GM23248 (cell line): ENCODE results near the gene PRODH2. TPM values are rescaled to one million over a fixed set of nuclear protein-coding genes. Genes with fewer than 3 reads are reported as not detected.

Experiments
- DNase-seq: peaks from one replicate; pipeline ENCODE4 v3.0.0-alpha.2; 2015
- H2AFZ ChIP-seq: fragments of 200-600 bp; sonication (generic); 2 replicates; pipeline ENCODE4 v1.6.1; 2016; ENCODE audit warnings: antibody characterized with exemption
- H3F3A ChIP-seq: fragments of 200-600 bp; sonication (generic); 2 replicates; pipeline ENCODE4 v1.6.1; 2016; ENCODE audit warnings: mild to moderate bottlenecking, antibody characterized with exemption, mixed run types; ENCODE audit not compliant: insufficient read depth
- H3K27ac ChIP-seq: fragments of 200-600 bp; sonication (generic); 2 replicates; pipeline ENCODE4 v1.5.1; 2016; ENCODE audit warnings: mild to moderate bottlenecking
- H3K27me3 ChIP-seq: fragments of 200-600 bp; sonication (generic); replicated peaks from 2 replicates; pipeline ENCODE4 v1.6.1; 2016; ENCODE audit warnings: mild to moderate bottlenecking; ENCODE audit not compliant: insufficient read depth
- H3K36me3 ChIP-seq: fragments of 200-600 bp; sonication (generic); 2 replicates; pipeline ENCODE4 v1.6.1; 2016; ENCODE audit warnings: low read depth, mild to moderate bottlenecking
- H3K4me1 ChIP-seq: fragments of 200-600 bp; sonication (generic); 2 replicates; pipeline ENCODE4 v1.6.1; 2016; ENCODE audit warnings: mild to moderate bottlenecking; ENCODE audit not compliant: insufficient read depth
- H3K4me2 ChIP-seq: fragments of 200-600 bp; sonication (generic); one replicate; pipeline ENCODE4 v1.6.1; 2016; ENCODE audit warnings: mild to moderate bottlenecking; ENCODE audit not compliant: unreplicated experiment
- H3K4me3 ChIP-seq: fragments of 200-600 bp; sonication (generic); 2 replicates; pipeline ENCODE4 v1.5.1; 2016; ENCODE audit warnings: mild to moderate bottlenecking
- H3K79me2 ChIP-seq: fragments of 200-600 bp; sonication (generic); 2 replicates; pipeline ENCODE4 v1.6.1; 2016; ENCODE audit warnings: mild to moderate bottlenecking; ENCODE audit not compliant: insufficient read depth
- H3K9ac ChIP-seq: fragments of 200-600 bp; sonication (generic); 2 replicates; pipeline ENCODE4 v1.6.1; 2016; ENCODE audit warnings: mild to moderate bottlenecking
- H3K9me2 ChIP-seq: fragments of 200-600 bp; sonication (generic); 2 replicates; pipeline ENCODE4 v1.6.1; 2016; ENCODE audit warnings: mixed run types, mild to moderate bottlenecking, moderate library complexity; ENCODE audit not compliant: insufficient read depth
- H3K9me3 ChIP-seq: fragments of 200-600 bp; sonication (generic); one replicate; pipeline ENCODE4 v1.6.1; 2017; ENCODE audit warnings: low read depth
- H4K20me1 ChIP-seq: fragments of 200-600 bp; sonication (generic); 2 replicates; pipeline ENCODE4 v1.6.0; 2016; ENCODE audit not compliant: insufficient read depth
- EZH2 ChIP-seq: fragments of 200-600 bp; sonication (generic); IDR thresholded peaks from 2 replicates; pipeline ENCODE4 v1.6.1; 2018; ENCODE audit warnings: antibody characterized with exemption, mild to moderate bottlenecking; ENCODE audit not compliant: insufficient read depth, poor library complexity, severe bottlenecking
- EZH2phosphoT487 ChIP-seq: fragments of 200-600 bp; sonication (generic); IDR thresholded peaks from 2 replicates; pipeline ENCODE4 v1.6.1; 2018; ENCODE audit warnings: antibody characterized with exemption, moderate library complexity, mild to moderate bottlenecking, low read depth; ENCODE audit not compliant: insufficient read depth
- WGBS, 2 experiments: methylation state at CpG; one replicate each; pipeline ENCODE4 v1.1.6; 2015 to 2017; ENCODE audit warnings: low lambda C conversion rate in 2 of 2, low coverage in 1 of 2; ENCODE audit errors: missing lambda C conversion rate in 2 of 2; 5-methylcytosine and 5-hydroxymethylcytosine counted together
- in situ Hi-C: fragments of 300-500 bp; cut with MboI; formaldehyde crosslinking; loops from 2 replicates; pipeline ENCODE4 v1.15.0; 2020
- polyA plus RNA-seq: library from polyadenylated mRNA; unstranded; fragments of >200 nt; fragmentation: Nextera tagmentation; extraction: Ambion mirVana; gene quantifications from 2 replicates; pipeline ENCODE4 v1.2.1, GENCODE V29; 2016
- total RNA-seq: library from RNA; depleted of rRNA; stranded (reverse); fragments of >200 nt; shearing (Covaris generic); gene quantifications from 2 replicates; pipeline ENCODE4 v1.2.3, GENCODE V29; 2014

The PRODH2 gene
- total and polyA plus RNA-seq, 2 experiments from 2014 or later, result not detected

DNA sequence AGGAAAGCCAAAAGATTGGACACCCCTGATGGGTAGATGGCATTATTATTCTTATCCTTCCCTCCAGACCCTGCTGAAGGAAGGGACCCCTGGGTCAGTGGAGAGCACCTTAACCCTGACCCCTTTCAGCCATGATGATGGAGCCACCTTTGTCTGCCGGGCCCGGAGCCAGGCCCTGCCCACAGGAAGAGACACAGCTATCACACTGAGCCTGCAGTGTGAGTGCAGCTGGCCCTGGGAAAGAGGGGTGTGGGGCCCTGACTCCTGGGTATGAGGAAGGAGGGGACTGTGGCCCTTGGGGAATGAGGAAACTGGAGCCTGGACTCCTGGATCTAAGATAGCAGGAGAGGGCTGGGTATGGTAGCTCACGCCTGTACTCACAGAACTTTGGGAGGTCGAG lies 46.8 kb upstream of the PRODH2 start:
- Histone ChIP-seq H3K4me2 (no peak overlapping the region), H3K9ac (no peak overlapping the region), H3K4me3 (no peak overlapping the region), H3K9me2 (no peaks in the 10 kb centered on the region), H3K4me1 (no peaks in the 10 kb centered on the region), H3K36me3 (no peaks in the 10 kb centered on the region), H2AFZ (no peak overlapping the region), H3K27ac (no peak overlapping the region), H4K20me1 (no peaks in the 10 kb centered on the region), H3K9me3 (no peaks in the 10 kb centered on the region), H3K79me2 (no peaks in the 10 kb centered on the region), H3F3A (no peaks in the 10 kb centered on the region), H3K27me3 (peaks cover 64% of the 10 kb centered on the region)
- in situ Hi-C loops, result no loop called here
- TF ChIP-seq EZH2phosphoT487 (no peak), EZH2 (no peak)
- WGBS, 2 experiments, result 30 to 42% methylated on average over 4 of the region's 4 CpGs
- no peak for DNase-seq

DNA sequence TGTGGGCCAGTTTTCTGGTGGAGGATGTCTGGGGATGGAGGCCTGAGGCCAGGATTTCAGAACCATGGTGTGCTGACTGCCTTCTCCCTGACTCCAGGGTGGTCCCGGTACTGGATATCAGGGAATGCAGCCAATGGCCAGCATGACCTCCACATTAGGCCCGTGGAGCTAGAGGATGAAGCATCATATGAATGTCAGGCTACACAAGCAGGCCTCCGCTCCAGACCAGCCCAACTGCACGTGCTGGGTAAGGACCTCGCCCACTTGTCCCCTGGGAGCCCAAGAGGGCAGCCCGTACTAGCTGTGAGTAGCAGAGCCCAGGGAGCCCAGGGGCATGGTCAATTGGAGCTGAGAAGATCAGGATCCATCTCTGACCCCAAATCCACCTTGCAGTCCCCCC lies 45.7 kb upstream of the PRODH2 start:
- no peak overlapping the region for H3K9ac ChIP-seq
- no peak for DNase-seq
- no peaks in the 10 kb centered on the region for H3F3A ChIP-seq
- H4K20me1 ChIP-seq, result no peaks in the 10 kb centered on the region
- in situ Hi-C loops, result no loop called here
- H3K27me3 ChIP-seq, result peaks cover 71% of the 10 kb centered on the region
- TF ChIP-seq EZH2phosphoT487 (no peak), EZH2 (no peak)
- H3K4me2 ChIP-seq, result no peak overlapping the region
- H3K27ac ChIP-seq, result no peak overlapping the region
- no peaks in the 10 kb centered on the region for H3K4me1 ChIP-seq
- no peaks in the 10 kb centered on the region for H3K9me2 ChIP-seq
- WGBS, 2 experiments, result 22 to 35% methylated on average over 6 of the region's 6 CpGs
- no peaks in the 10 kb centered on the region for H3K36me3 ChIP-seq
- H2AFZ ChIP-seq, result no peak overlapping the region
- no peaks in the 10 kb centered on the region for H3K79me2 ChIP-seq
- no peak overlapping the region for H3K4me3 ChIP-seq
- H3K9me3 ChIP-seq, result no peaks in the 10 kb centered on the region

DNA sequence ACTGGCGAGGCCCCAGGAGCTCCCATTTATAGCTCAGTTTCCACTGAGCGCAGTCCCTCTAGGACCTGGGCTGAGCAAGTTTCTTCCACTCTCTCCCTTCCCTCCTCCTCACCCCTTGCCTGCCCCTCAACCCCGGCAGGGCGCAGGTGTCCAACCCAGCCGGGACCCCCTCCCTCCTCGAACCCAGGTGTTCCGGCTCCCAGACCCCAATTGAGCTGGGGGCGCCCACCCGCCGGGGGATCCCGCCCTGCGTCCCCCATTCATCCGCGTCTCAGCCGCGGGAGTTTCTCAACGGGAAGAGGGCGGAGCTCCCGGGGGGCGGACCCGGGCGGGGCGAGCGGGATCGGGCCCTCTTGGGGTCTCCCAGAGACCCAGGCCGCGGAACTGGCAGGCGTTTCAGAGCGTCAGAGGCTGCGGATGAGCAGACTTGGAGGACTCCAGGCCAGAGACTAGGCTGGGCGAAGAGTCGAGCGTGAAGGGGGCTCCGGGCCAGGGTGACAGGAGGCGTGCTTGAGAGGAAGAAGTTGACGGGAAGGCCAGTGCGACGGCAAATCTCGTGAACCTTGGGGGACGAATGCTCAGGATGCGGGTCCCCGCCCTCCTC lies 44.0 kb upstream of the PRODH2 start, which contains the start of gene KIRREL2:
TSS of gene KIRREL2 (plus strand) at position 366 of the 604 bp plus-strand sequence. CDS start at position 575, 209 bp downstream.
- Histone ChIP-seq H3K27me3 (peaks cover 75% of the 10 kb centered on the region), H3K27ac (no peak within 1 kb of the TSS), H3K36me3 (no peaks in the 10 kb centered on the region), H4K20me1 (no peaks in the 10 kb centered on the region), H3K79me2 (no peaks in the 10 kb centered on the region), H3K9me3 (no peaks in the 10 kb centered on the region), H3K4me3 (peak within 1 kb of the TSS; percentile 73), H3K9me2 (no peaks in the 10 kb centered on the region), H3K4me2 (peak within 1 kb of the TSS; percentile 81), H2AFZ (peak within 1 kb of the TSS; percentile 77), H3K4me1 (no peaks in the 10 kb centered on the region), H3K9ac (peak within 1 kb of the TSS; percentile 20; the same call in 1 of the 2 replicates), H3F3A (no peaks in the 10 kb centered on the region)
- no peak for TF ChIP-seq EZH2phosphoT487
- TF ChIP-seq EZH2, result no peak
- in situ Hi-C loops, result no loop called here
- WGBS, 2 experiments, result 2% methylated on average over 30 to 38 of the region's 42 CpGs
- no peak for DNase-seq

DNA sequence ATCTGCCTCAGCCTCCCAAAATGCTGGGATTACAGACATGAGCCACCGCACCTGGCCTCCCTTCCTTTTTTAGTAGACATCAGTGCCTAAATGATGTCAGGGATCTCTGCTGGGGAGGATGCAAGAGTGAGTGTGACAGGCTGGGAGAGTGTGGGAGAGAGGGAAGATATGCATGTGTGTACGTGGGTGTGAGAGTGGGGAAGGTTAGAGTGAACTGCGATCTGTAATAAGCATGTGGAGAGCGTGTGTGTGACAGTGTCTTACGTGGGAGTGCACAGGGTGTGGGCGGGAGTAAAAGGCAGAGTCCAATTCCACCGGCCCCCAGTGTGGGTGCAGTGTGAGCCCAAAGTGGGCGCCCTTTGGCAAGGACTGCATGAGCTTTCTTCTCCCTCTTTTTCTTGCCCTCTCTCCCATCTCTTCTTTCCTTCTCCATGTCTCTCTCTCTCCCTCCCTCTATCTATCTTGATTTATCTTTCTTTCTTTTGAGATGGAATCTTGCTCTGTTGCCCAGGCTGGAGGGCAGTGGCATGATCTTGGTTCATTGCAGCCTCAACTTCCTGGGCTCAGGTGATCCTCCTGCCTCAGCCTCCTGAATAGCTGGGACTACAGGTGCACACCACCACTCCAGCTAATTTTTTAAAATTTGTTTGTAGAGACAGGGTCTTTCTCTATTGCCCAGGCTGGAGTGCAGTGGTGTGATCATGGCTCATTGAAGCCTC lies 40.6 kb upstream of the PRODH2 start:
- H3K27ac ChIP-seq, result no peak overlapping the region
- TF ChIP-seq EZH2phosphoT487, result no peak
- no peak for TF ChIP-seq EZH2
- no peaks in the 10 kb centered on the region for H3F3A ChIP-seq
- no peaks in the 10 kb centered on the region for H3K36me3 ChIP-seq
- H3K79me2 ChIP-seq, result no peaks in the 10 kb centered on the region
- no peaks in the 10 kb centered on the region for H4K20me1 ChIP-seq
- H3K4me1 ChIP-seq, result no peaks in the 10 kb centered on the region
- H3K27me3 ChIP-seq, result peaks cover 79% of the 10 kb centered on the region
- H3K4me2 ChIP-seq, result no peak overlapping the region
- 10 to 13% methylated on average over 8 of the region's 8 CpGs for WGBS, 2 experiments
- H3K9me3 ChIP-seq, result no peaks in the 10 kb centered on the region
- H3K9ac ChIP-seq, result no peak overlapping the region
- no peak overlapping the region for H2AFZ ChIP-seq
- DNase-seq, result no peak
- H3K4me3 ChIP-seq, result no peak overlapping the region
- in situ Hi-C loops, result no loop called here
- H3K9me2 ChIP-seq, result no peaks in the 10 kb centered on the region
